Skeletal muscle satellite cell (primary cell): ENCODE measurements around the gene CAP1.

Experiments used
- H3K27me3 ChIP-seq: 2 replicates; pipeline ENCODE4 v1.7.0; 2013; ENCODE audit warnings: low read length; ENCODE audit not compliant: control insufficient read depth, insufficient read depth
- H3K36me3 ChIP-seq: 2 replicates; pipeline ENCODE4 v1.7.0; 2013; ENCODE audit warnings: mild to moderate bottlenecking, control low read depth, low read length; ENCODE audit not compliant: insufficient read depth
- H3K4me1 ChIP-seq: 2 replicates; pipeline ENCODE4 v1.7.0; 2013; ENCODE audit warnings: low read length; ENCODE audit not compliant: control insufficient read depth, insufficient read depth
- H3K4me2 ChIP-seq: 2 replicates; pipeline ENCODE4 v1.7.0; 2013; ENCODE audit warnings: mild to moderate bottlenecking, low read length
- H3K4me3 ChIP-seq: 2 replicates; pipeline ENCODE4 v1.7.0; 2013; ENCODE audit warnings: low read length
- H3K9ac ChIP-seq: 2 replicates; pipeline ENCODE4 v1.7.0; 2013; ENCODE audit warnings: mild to moderate bottlenecking, low read depth, low read length, moderate library complexity
- H3K9me3 ChIP-seq: replicated peaks from 2 replicates; pipeline ENCODE4 v1.7.0; 2013; ENCODE audit warnings: mild to moderate bottlenecking, control low read depth, low read length

CAP1 gene

DNA sequence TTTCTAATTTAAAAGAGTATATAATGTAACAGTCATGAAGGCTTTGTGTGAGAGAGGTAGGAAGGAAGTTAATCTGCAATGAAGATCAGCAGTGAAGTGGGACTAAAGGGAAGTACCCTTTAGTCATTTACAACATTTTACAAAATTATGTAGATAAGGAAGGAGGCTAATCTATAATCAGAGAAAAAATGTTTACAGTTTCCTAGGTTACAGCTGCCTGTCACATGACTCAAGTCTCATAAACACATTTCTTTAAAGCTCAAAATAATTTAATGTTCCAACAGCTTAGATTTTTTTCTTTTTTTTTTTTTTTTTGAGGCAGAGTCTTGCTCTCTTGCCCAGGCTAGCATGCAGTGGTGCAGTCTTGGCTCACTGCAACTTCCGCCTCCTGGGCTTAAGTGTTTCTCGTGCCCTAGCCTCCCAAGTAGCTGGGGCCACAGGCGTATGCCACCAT is 26.2 kb upstream of the CAP1 start:
- Histone ChIP-seq H3K27me3 (no peaks in the 10 kb centered on the region), H3K36me3 (no peaks in the 10 kb centered on the region), H3K9ac (no peak overlapping the region), H3K9me3 (no peaks in the 10 kb centered on the region), H3K4me1 (peaks cover 13% of the 10 kb centered on the region), H3K4me2 (peak overlapping the region; percentile 49), H3K4me3 (no peak overlapping the region)

DNA sequence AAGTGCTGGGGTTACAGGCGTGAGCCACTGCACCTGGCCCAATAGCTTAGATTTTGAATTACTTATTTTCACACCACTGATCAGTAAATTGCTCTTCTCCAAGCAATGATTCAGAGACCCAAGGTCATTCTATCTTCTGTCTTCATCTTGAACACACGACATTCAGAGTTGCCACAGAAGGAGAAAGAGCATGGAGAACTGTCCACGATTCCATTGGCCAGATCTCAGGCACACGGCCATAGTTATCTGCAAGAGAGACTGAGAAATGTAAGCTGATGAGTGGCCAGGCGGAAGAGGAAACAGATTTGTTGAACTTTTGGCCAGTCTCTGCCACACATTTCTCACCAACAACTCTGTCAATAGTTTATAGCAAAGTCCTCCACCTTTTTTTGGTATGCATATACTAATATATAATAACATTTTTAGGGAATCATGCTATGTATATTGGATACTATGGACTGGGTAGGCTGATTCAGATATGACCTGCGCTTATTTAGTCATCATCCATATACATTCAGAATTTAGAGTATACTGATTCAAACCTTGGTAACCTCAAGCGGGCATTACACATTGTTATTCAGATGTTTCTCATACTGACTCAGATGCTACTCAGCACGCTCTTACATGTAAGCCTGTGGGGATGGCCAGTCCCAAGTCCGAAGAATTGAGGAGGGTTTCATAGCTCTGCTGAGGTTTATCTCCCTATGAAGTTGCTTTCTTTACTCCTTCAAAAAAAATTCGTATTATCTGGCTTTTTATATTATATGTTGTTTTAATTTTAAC is 25.5 kb upstream of the CAP1 start:
- Histone ChIP-seq H3K9ac (peak overlapping the region; percentile 20), H3K4me1 (peaks cover 13% of the 10 kb centered on the region), H3K4me3 (no peak overlapping the region), H3K27me3 (no peaks in the 10 kb centered on the region), H3K9me3 (no peaks in the 10 kb centered on the region), H3K36me3 (no peaks in the 10 kb centered on the region), H3K4me2 (peak overlapping the region; percentile 49)

DNA sequence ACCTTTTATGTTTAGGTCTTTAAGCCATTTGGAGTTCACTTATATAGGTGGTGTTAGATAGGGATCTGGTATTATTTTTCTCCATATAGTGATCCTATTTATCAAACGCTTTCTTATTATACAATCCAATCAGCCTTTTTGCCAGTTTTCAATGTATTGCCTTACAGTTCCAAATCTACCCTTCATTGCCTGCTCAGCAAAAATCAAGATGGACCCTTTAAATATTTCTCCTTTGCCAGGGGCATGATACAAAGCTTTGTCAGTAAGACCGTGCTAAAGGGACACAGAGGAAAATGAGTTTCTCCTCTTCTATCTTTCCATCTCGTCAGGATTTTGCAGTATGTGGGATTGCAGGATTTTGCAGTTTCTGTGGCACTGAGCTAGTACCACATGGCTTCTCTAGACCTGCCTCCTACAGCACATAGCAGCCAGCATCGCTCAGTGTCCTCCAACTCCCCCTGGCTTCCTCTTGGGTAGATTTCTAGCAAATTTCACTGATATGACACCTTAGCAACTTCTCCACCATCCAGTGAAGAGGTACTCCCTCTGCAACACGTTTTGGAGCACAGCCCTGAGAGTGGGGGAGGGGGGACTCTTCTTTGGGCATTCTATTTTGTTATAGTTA is 22.5 kb upstream of the CAP1 start:
- Histone ChIP-seq H3K9me3 (no peaks in the 10 kb centered on the region), H3K9ac (no peak overlapping the region), H3K27me3 (no peaks in the 10 kb centered on the region), H3K4me3 (no peak overlapping the region), H3K36me3 (no peaks in the 10 kb centered on the region), H3K4me2 (no peak overlapping the region), H3K4me1 (peaks cover 13% of the 10 kb centered on the region)

DNA sequence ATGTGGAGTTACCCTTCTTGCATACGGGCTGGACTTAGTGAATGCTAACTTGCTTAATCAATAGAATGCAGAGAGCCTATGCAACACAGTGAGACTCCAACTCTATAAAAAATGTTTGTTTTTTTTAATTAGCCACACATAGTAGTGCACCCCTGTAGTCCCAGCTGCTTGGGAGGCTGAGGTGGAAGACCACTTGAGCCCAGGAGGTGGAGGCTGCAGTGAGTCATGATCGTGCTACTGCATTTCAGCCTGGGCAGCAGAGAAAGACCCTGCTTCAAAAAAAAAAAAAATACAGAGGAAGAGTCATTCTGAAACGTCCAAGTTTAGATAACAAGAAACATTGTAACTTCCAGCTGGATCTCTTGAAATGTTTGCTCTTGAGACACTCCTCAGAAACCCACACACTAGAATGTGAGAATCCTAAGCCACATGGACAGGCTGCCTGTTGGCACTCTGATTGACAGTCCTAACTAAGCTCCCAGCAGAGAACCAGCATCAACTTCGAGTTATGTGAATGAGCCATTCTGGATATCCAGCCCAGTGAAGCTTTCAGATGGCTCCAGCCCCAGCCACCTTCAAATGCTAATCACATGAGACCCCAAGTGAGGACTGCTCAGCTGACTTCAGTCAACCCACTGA is 20.0 kb upstream of the CAP1 start:
- Histone ChIP-seq H3K4me3 (no peak overlapping the region), H3K9me3 (no peaks in the 10 kb centered on the region), H3K4me1 (peaks cover 3% of the 10 kb centered on the region), H3K4me2 (no peak overlapping the region), H3K36me3 (no peaks in the 10 kb centered on the region), H3K9ac (no peak overlapping the region), H3K27me3 (no peaks in the 10 kb centered on the region)

DNA sequence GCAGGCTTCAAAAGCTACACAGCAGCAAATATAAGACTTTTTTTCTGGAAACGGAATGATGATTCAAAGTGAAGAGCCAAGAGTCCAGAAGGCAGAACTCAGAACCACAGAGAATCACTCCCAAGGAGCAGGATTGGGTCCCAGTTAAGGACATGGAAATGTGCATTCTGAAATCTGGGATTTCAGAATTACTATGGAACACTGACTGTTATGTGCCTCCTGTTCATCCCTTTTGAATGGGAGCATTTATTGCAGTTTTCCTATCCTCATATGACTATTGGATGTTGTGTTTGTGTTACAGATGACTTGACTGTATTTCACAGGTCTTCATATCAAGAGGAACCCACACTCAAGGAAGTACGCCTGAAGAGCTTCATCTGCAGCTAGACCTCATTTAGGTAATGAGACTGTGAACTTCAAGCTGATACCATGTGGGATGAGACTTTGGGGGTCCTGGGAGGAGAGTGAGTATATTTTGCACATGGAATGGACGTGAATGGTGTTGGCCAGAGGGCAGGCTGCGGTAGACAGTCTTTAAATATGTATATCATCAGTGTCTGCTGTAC is 17.1 kb upstream of the CAP1 start:
- no peaks in the 10 kb centered on the region for H3K36me3 ChIP-seq
- peaks cover 6% of the 10 kb centered on the region for H3K27me3 ChIP-seq
- peaks cover 3% of the 10 kb centered on the region for H3K9me3 ChIP-seq
- H3K9ac ChIP-seq = no peak overlapping the region
- no peak overlapping the region for H3K4me2 ChIP-seq
- no peaks in the 10 kb centered on the region for H3K4me1 ChIP-seq
- no peak overlapping the region for H3K4me3 ChIP-seq

GRCh38 chr1:40024671-40025070 is 15.9 kb upstream of the CAP1 start:
- peaks cover 7% of the 10 kb centered on the region for H3K27me3 ChIP-seq
- H3K36me3 ChIP-seq = no peaks in the 10 kb centered on the region
- no peaks in the 10 kb centered on the region for H3K4me1 ChIP-seq
- H3K9ac ChIP-seq = no peak overlapping the region
- H3K4me3 ChIP-seq = no peak overlapping the region
- H3K4me2 ChIP-seq = no peak overlapping the region
- H3K9me3 ChIP-seq = peaks cover 3% of the 10 kb centered on the region

DNA sequence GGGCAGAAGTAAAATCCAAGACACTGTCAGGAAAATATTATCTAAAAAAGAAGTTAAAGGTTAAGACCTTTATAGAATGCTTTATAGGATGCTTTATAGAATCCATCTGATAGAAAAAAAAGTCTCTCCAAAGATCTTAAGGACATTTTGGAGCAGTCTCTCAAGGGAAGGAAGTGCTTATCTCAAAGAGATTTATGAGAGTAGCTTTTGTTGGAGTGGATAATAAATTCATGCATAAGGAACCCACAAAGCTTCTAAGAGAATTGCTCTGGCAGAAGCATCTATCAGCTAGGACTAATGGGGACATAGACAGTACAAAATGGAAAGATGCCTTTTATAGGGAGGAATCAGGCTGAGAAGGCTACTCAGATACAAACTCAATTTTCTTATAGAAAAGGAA is 12.9 kb upstream of the CAP1 start:
- Histone ChIP-seq H3K9me3 (peaks cover 3% of the 10 kb centered on the region), H3K4me1 (peaks cover 7% of the 10 kb centered on the region), H3K36me3 (no peaks in the 10 kb centered on the region), H3K9ac (no peak overlapping the region), H3K4me3 (no peak overlapping the region), H3K4me2 (no peak overlapping the region), H3K27me3 (peaks cover 7% of the 10 kb centered on the region)

DNA sequence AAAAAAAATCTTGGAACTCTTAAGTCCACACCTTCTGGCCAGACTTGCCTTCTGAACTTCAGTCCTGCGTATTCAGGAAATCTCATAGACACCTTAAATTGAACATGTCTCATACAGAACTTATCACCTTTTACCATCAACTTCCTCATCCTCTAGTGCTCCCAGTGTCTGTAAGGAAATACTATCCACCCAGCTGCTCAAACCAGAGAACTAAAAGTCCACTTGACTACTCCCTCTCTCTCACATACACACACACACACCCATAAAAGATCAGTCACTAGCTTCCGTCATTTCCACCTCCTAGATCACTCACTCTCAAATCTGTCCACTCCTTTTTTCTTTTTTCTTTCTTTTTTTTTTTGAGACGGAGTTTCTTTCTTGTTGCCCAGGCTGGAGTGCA is 10.9 kb upstream of the CAP1 start:
- H3K9ac ChIP-seq = no peak overlapping the region
- peaks cover 3% of the 10 kb centered on the region for H3K9me3 ChIP-seq
- H3K4me1 ChIP-seq = peaks cover 7% of the 10 kb centered on the region
- no peaks in the 10 kb centered on the region for H3K36me3 ChIP-seq
- no peak overlapping the region for H3K4me3 ChIP-seq
- no peak overlapping the region for H3K4me2 ChIP-seq
- H3K27me3 ChIP-seq = peaks cover 7% of the 10 kb centered on the region

DNA sequence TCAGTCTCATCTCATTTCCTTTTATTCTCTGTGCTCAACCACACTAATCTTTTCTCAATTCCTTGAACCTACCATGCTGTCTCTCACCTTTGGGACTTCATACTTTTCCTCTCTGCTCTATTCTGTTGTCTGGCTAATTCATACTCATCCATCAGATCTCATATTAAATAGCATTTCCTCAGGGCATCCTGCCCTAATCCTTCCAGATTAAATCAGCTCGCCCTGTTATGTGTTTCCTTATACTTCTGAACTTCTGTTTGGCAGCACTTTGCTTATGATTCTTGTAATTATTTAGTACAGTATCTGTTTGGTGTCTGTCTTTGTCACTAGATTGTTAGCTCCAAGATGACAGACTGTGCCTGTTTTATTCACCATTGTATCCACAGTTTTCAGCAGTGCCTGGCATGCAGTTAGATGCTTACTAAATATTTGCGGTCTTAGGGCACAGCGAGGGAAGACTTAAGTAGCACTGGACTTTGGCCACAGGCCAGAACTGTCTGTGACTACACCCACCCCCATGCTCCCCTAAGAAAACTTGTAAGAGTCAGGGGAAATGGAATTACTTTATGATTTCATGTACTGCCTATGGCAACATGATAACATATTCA is 9.9 kb upstream of the CAP1 start:
- Histone ChIP-seq H3K9ac (no peak overlapping the region), H3K27me3 (peaks cover 7% of the 10 kb centered on the region), H3K4me3 (no peak overlapping the region), H3K9me3 (peaks cover 3% of the 10 kb centered on the region), H3K4me1 (peaks cover 7% of the 10 kb centered on the region), H3K36me3 (no peaks in the 10 kb centered on the region), H3K4me2 (peak overlapping the region; percentile 38)

GRCh38 chr1:40032240-40032891 is 8.2 kb upstream of the CAP1 start:
- Histone ChIP-seq H3K4me1 (peaks cover 19% of the 10 kb centered on the region), H3K9ac (no peak overlapping the region), H3K36me3 (no peaks in the 10 kb centered on the region), H3K4me3 (no peak overlapping the region), H3K4me2 (no peak overlapping the region), H3K27me3 (peaks cover 7% of the 10 kb centered on the region), H3K9me3 (no peaks in the 10 kb centered on the region)

- Histone ChIP-seq H3K27me3 (no peaks in the 10 kb centered on the region), H3K9ac (no peak overlapping the region), H3K4me3 (no peak overlapping the region), H3K9me3 (no peaks in the 10 kb centered on the region), H3K4me1 (peaks cover 30% of the 10 kb centered on the region), H3K36me3 (no peaks in the 10 kb centered on the region), H3K4me2 (no peak overlapping the region)
Measured at GRCh38 chr1:40034869-40035268, 5.7 kb upstream of the CAP1 start.
